ENCODE measurements around the gene P2RY6.

DNA sequence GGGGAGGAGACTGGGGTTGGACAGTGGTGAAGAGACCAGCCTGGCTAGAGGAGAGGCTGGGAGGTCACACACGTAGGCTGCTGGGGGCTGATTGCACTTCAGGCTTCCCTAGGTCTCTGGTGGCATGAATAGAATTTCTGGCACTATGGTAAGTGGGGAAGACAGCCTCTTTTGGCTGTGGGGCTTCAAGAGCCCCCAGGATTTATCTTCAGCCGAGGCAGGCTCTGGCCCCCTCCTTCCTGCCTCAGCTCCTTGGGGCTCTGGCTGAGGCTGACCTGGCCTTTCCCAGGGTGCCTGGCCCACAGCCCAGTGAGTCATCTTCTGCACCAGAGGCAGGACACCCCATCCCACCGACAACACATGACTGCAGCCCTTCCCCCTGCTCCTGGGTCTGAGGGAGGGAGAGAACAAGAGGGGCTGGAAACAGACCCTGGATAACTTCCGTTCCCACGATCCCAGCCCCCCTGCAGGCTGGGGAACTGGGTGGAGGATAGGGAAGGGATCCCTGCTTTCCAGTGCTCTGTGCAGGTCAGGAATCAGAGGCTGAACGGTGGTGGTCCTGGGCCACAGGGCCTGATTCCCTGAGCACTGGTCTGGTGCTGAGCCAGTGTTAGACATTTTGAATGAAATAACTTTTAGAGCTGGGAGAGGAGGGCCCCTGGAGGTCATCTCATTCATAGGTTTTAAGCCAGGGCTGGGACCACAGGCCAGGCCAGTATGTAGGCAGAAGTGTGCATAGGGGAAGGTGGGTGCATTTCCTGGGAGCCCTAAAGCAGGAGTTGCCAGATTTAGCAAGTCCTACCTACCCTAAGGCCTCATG, 62.5 kb downstream of the P2RY6 start:
- TF ChIP-seq EP300 (IDR thresholded peaks at IDR 0.05): no peak
- TF ChIP-seq, protein P1, sequence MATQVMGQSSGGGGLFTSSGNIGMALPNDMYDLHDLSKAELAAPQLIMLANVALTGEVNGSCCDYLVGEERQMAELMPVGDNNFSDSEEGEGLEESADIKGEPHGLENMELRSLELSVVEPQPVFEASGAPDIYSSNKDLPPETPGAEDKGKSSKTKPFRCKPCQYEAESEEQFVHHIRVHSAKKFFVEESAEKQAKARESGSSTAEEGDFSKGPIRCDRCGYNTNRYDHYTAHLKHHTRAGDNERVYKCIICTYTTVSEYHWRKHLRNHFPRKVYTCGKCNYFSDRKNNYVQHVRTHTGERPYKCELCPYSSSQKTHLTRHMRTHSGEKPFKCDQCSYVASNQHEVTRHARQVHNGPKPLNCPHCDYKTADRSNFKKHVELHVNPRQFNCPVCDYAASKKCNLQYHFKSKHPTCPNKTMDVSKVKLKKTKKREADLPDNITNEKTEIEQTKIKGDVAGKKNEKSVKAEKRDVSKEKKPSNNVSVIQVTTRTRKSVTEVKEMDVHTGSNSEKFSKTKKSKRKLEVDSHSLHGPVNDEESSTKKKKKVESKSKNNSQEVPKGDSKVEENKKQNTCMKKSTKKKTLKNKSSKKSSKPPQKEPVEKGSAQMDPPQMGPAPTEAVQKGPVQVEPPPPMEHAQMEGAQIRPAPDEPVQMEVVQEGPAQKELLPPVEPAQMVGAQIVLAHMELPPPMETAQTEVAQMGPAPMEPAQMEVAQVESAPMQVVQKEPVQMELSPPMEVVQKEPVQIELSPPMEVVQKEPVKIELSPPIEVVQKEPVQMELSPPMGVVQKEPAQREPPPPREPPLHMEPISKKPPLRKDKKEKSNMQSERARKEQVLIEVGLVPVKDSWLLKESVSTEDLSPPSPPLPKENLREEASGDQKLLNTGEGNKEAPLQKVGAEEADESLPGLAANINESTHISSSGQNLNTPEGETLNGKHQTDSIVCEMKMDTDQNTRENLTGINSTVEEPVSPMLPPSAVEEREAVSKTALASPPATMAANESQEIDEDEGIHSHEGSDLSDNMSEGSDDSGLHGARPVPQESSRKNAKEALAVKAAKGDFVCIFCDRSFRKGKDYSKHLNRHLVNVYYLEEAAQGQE (IDR thresholded peaks at IDR 0.05): no peak
- no peak for TF ChIP-seq PHF8 (IDR thresholded peaks at IDR 0.05; ENCODE audit: borderline replicate concordance, low read depth)
- no peak for TF ChIP-seq POLR2A (IDR thresholded peaks at IDR 0.05; ENCODE audit: low read length)
